Measurements from ENCODE around the gene SMAD6.

The SMAD6 gene

GRCh38 chr15:66719471-66719870 is 17.4 kb downstream of the SMAD6 start:
- TF ChIP-seq CTCF (conservative IDR thresholded peaks at IDR 0.05; ENCODE audit: low read length) (no peak), EZH2phosphoT487 (IDR thresholded peaks at IDR 0.05; ENCODE audit: borderline replicate concordance) (no peak)
- Histone ChIP-seq H3K27me3 (ENCODE audit: insufficient read depth, low read length, poor library complexity, severe bottlenecking) (no peaks in the 10 kb centered on the region), H3K4me3 (ENCODE audit: low read length, poor library complexity, severe bottlenecking) (no peak overlapping the region), H3K9me2 (replicated peaks; ENCODE audit: low read depth, low read length) (no peaks in the 10 kb centered on the region), H3K36me3 (ENCODE audit: insufficient read depth, low read length) (no peaks in the 10 kb centered on the region), H3F3A (ENCODE audit: low read depth) (no peaks in the 10 kb centered on the region), H3K9ac (ENCODE audit: low read depth, low read length, poor library complexity, severe bottlenecking) (no peak overlapping the region), H2AFZ (ENCODE audit: low read length) (no peak overlapping the region), H3K4me2 (ENCODE audit: low read depth, low read length, poor library complexity, severe bottlenecking) (no peak overlapping the region), H3K9me3 (ENCODE audit: insufficient read depth, low read depth, low read length) (no peaks in the 10 kb centered on the region), H3K4me1 (ENCODE audit: insufficient read depth, low read length, poor library complexity, severe bottlenecking) (peaks cover under 1% of the 10 kb centered on the region), H4K20me1 (ENCODE audit: insufficient read depth, low read length, poor library complexity, severe bottlenecking) (no peaks in the 10 kb centered on the region), H3K79me2 (ENCODE audit: insufficient read depth, low read length) (no peaks in the 10 kb centered on the region)

GRCh38 chr15:66720206-66721010 is 18.4 kb downstream of the SMAD6 start:
- Histone ChIP-seq H3K4me3 (ENCODE audit: low read length, poor library complexity, severe bottlenecking) (no peak overlapping the region), H3K79me2 (ENCODE audit: insufficient read depth, low read length) (no peaks in the 10 kb centered on the region), H3F3A (ENCODE audit: low read depth) (no peaks in the 10 kb centered on the region), H3K4me2 (ENCODE audit: low read depth, low read length, poor library complexity, severe bottlenecking) (no peak overlapping the region), H3K9ac (ENCODE audit: low read depth, low read length, poor library complexity, severe bottlenecking) (no peak overlapping the region), H2AFZ (ENCODE audit: low read length) (no peak overlapping the region), H4K20me1 (ENCODE audit: insufficient read depth, low read length, poor library complexity, severe bottlenecking) (no peaks in the 10 kb centered on the region), H3K27me3 (ENCODE audit: insufficient read depth, low read length, poor library complexity, severe bottlenecking) (no peaks in the 10 kb centered on the region), H3K9me2 (replicated peaks; ENCODE audit: low read depth, low read length) (no peaks in the 10 kb centered on the region), H3K9me3 (ENCODE audit: insufficient read depth, low read depth, low read length) (no peaks in the 10 kb centered on the region), H3K4me1 (ENCODE audit: insufficient read depth, low read length, poor library complexity, severe bottlenecking) (no peaks in the 10 kb centered on the region), H3K36me3 (ENCODE audit: insufficient read depth, low read length) (no peaks in the 10 kb centered on the region)
- TF ChIP-seq EZH2phosphoT487 (IDR thresholded peaks at IDR 0.05; ENCODE audit: borderline replicate concordance) (no peak), CTCF (conservative IDR thresholded peaks at IDR 0.05; ENCODE audit: low read length) (no peak)

- no peaks in the 10 kb centered on the region for H3K4me1 ChIP-seq (ENCODE audit: insufficient read depth, low read length, poor library complexity, severe bottlenecking)
- H3K36me3 ChIP-seq (ENCODE audit: insufficient read depth, low read length): no peaks in the 10 kb centered on the region
- H3K4me3 ChIP-seq (ENCODE audit: low read length, poor library complexity, severe bottlenecking): no peak overlapping the region
- no peaks in the 10 kb centered on the region for H3K9me2 ChIP-seq (replicated peaks; ENCODE audit: low read depth, low read length)
- H3K9me3 ChIP-seq (ENCODE audit: insufficient read depth, low read depth, low read length): no peaks in the 10 kb centered on the region
- H2AFZ ChIP-seq (ENCODE audit: low read length): no peak overlapping the region
- H3F3A ChIP-seq (ENCODE audit: low read depth): no peaks in the 10 kb centered on the region
- TF ChIP-seq EZH2phosphoT487 (IDR thresholded peaks at IDR 0.05; ENCODE audit: borderline replicate concordance) (no peak), CTCF (conservative IDR thresholded peaks at IDR 0.05; ENCODE audit: low read length) (no peak)
- H3K9ac ChIP-seq (ENCODE audit: low read depth, low read length, poor library complexity, severe bottlenecking): no peak overlapping the region
- H3K27me3 ChIP-seq (ENCODE audit: insufficient read depth, low read length, poor library complexity, severe bottlenecking): no peaks in the 10 kb centered on the region
- no peaks in the 10 kb centered on the region for H3K79me2 ChIP-seq (ENCODE audit: insufficient read depth, low read length)
- H3K4me2 ChIP-seq (ENCODE audit: low read depth, low read length, poor library complexity, severe bottlenecking): no peak overlapping the region
- H4K20me1 ChIP-seq (ENCODE audit: insufficient read depth, low read length, poor library complexity, severe bottlenecking): no peaks in the 10 kb centered on the region
These were observed 19.0 kb downstream of the SMAD6 start for GRCh38 chr15:66721020-66721419.
